IPS-18a (cell line): ENCODE data around the gene ITPK1.

Experiments used
- H3K27ac ChIP-seq: one replicate; pipeline ENCODE4 v1.5.1; 2013; ENCODE audit warnings: low read length
- H3K27me3 ChIP-seq: one replicate; pipeline ENCODE4 v1.6.1; 2013; ENCODE audit warnings: mild to moderate bottlenecking, low read length; ENCODE audit not compliant: control insufficient read depth, insufficient read depth
- H3K36me3 ChIP-seq: one replicate; pipeline ENCODE4 v1.6.1; 2013; ENCODE audit warnings: low read depth, low read length; ENCODE audit not compliant: control insufficient read depth
- H3K4me1 ChIP-seq: one replicate; pipeline ENCODE4 v1.6.1; 2013; ENCODE audit warnings: low read depth, low read length; ENCODE audit not compliant: control insufficient read depth
- H3K4me3 ChIP-seq: one replicate; pipeline ENCODE4 v1.5.1; 2013; ENCODE audit warnings: low read length
- H3K9ac ChIP-seq: one replicate; pipeline ENCODE4 v1.6.1; 2013; ENCODE audit warnings: mild to moderate bottlenecking, low read length, moderate library complexity
- H3K9me3 ChIP-seq: one replicate; pipeline ENCODE4 v1.6.1; 2013; ENCODE audit warnings: low read depth, low read length; ENCODE audit not compliant: control insufficient read depth

The ITPK1 gene

DNA sequence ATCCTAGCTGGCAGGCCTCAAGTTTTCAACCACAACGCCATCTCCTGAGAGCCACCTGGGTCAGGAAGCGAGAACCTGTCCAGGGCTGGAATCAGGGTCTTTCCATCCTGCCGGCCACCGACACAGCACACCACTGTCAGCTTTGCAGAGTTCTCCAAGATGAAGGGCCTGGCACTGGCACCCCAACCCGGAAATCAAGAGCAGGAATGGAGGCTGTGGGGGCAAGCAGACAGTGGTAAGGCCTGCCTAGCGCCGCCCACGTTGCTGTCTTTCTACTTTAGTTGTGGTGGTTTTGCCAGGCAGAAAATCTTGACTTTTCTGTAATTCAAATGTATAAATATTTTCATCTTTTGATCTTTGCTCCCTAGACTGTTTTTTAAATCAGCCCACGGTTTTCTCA is 90.7 kb downstream of the ITPK1 start:
- Histone ChIP-seq H3K36me3 (no peaks in the 10 kb centered on the region), H3K27me3 (no peaks in the 10 kb centered on the region), H3K9ac (no peak overlapping the region), H3K4me3 (no peak overlapping the region), H3K4me1 (peaks cover 13% of the 10 kb centered on the region), H3K27ac (no peak overlapping the region), H3K9me3 (no peaks in the 10 kb centered on the region)

DNA sequence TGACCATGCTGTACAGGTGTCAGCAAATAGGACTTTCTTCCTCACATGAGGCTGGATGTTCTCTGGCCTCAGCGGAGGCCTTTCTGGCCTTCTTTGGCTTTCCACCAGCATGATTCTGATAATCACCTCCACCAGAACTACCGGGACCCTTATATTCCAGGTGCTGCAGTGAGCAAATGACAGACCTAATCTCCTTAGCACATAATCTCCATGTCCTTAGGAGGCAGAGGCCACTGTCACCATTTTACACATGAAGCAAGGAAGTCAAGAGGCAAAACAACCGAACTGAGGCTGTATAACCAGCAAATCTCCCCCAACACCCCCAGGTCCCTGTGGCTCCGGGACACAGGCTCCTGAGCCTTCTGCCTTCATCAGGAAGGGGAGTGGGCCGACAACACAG is 91.2 kb downstream of the ITPK1 start:
- H3K9me3 ChIP-seq, result no peaks in the 10 kb centered on the region
- H3K9ac ChIP-seq, result no peak overlapping the region
- no peak overlapping the region for H3K27ac ChIP-seq
- no peak overlapping the region for H3K4me3 ChIP-seq
- H3K4me1 ChIP-seq, result peaks cover 19% of the 10 kb centered on the region
- H3K36me3 ChIP-seq, result no peaks in the 10 kb centered on the region
- no peaks in the 10 kb centered on the region for H3K27me3 ChIP-seq

DNA sequence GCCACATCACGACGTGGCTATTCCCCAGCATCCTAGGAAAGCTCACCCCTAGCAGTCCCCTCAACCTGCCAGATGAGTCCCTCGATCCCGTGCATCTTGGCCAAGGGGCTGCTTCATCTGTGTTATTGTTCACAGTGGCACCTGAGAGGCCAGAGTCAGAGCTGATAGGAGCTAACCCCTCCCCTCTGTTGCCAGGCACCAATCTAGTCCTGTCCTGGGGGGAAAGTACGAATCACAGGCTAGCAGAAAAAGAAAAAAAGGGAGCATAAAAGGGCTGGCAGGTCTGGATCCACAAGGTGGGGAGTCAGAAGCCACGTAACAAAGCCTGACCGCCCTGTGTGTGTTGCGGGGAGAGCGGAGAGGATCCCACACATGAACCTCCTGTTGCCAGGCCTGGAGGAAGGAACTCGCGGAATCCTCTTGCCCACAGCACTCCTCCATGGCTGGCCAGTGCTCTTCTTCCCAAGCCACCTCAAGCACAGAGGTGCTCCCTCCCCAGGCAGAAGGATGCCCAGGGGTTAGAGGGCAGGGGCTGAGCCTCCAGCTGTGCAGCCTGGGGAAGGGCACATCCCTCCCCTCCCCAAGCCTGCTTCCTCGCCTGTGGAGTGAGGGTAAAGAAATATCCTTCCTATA is 91.8 kb downstream of the ITPK1 start:
- Histone ChIP-seq H3K4me3 (no peak overlapping the region), H3K27me3 (no peaks in the 10 kb centered on the region), H3K4me1 (peaks cover 19% of the 10 kb centered on the region), H3K9me3 (no peaks in the 10 kb centered on the region), H3K36me3 (no peaks in the 10 kb centered on the region), H3K9ac (no peak overlapping the region), H3K27ac (no peak overlapping the region)

DNA sequence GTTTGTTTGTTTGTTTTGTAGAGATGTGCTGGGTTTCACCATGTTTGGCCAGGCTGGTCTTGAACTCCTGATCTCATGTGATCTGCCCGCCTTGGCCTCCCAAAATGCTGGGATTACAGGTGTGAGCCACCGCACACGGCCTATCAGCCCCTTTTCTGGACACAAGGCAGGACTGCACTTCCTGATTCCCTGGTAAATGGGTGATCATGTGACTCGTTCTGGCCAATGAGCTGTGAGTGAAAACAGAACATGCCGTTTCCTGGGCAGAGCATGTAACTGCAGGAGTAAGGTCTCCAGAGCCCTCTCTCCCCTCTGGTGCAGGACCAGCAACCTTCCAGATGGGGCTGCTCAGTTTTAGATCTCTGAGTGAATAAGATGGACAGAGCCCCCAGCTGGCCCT is 92.7 kb downstream of the ITPK1 start:
- no peaks in the 10 kb centered on the region for H3K36me3 ChIP-seq
- no peaks in the 10 kb centered on the region for H3K9me3 ChIP-seq
- no peak overlapping the region for H3K27ac ChIP-seq
- H3K27me3 ChIP-seq, result no peaks in the 10 kb centered on the region
- no peak overlapping the region for H3K9ac ChIP-seq
- H3K4me3 ChIP-seq, result no peak overlapping the region
- peaks cover 27% of the 10 kb centered on the region for H3K4me1 ChIP-seq

DNA sequence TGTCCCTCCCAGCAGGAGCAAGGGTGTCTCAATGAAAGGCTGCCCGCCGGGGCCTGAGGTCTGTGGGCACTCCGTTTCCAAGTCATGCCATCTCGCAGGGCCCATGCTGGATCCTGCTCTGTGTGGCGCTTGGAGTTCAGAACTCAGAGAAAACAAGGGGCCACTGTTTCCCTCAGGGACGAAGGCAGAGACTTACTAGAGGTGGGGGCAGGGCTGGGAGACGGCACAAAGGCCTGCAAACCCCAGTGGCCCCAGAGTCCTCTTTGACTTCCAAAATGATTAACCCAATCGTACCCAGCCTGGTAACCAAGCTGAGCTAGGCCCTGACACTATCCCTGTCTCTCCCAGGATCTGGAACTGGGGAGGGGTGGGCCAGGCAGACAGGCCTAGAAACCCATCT is 95.8 kb downstream of the ITPK1 start:
- H3K36me3 ChIP-seq, result peaks cover 3% of the 10 kb centered on the region
- H3K9ac ChIP-seq, result no peak overlapping the region
- H3K27me3 ChIP-seq, result no peaks in the 10 kb centered on the region
- H3K9me3 ChIP-seq, result no peaks in the 10 kb centered on the region
- H3K4me1 ChIP-seq, result peaks cover 25% of the 10 kb centered on the region
- no peak overlapping the region for H3K27ac ChIP-seq
- H3K4me3 ChIP-seq, result no peak overlapping the region

DNA sequence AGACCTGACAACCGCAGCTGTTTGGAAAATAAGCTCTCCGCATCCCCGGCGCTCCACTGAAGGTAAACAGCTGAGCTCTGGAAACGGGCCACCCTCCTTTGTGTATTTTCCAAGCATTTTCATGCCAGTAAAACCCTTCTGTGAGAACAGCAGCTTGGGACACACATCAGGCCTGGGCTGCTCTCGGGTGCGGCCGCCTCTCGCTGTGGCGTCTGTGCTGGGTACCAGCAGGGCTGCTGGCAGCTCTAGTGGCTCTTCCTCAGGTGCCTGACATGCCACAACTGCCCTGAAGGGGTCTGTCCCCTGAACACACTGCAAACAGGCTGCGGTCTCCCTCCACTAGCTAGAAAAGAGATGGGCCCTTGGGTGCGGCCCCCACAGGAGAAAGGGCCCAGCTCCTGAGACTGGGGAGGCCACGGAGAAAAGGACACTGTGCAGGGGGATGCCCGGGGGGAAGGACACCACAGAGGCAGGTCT is 96.3 kb downstream of the ITPK1 start:
- Histone ChIP-seq H3K9me3 (no peaks in the 10 kb centered on the region), H3K9ac (no peak overlapping the region), H3K4me1 (peaks cover 25% of the 10 kb centered on the region), H3K36me3 (peaks cover 3% of the 10 kb centered on the region), H3K27ac (no peak overlapping the region), H3K4me3 (no peak overlapping the region), H3K27me3 (no peaks in the 10 kb centered on the region)

DNA sequence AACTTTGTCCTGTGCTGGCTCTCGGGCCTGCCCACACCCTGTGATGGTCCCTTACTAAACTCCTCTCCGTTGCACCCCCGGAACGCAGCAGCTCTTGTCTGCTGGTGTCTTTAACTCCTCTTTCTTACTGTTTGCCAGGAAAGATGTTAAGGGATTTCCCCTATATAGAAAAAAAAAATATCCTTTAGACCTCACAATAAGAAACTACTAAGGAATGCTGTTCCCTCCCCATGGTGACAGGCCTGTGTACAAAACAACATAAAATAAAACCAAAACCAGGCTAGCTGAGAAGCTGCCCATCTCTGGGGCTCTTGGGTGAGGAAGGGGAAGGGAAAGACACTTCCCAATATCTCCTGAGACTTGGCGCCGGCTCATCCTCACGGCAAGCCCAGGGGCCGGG is 97.4 kb downstream of the ITPK1 start:
- no peak overlapping the region for H3K4me3 ChIP-seq
- H3K9ac ChIP-seq, result no peak overlapping the region
- H3K36me3 ChIP-seq, result peaks cover 3% of the 10 kb centered on the region
- H3K27ac ChIP-seq, result no peak overlapping the region
- peaks cover 23% of the 10 kb centered on the region for H3K4me1 ChIP-seq
- no peaks in the 10 kb centered on the region for H3K9me3 ChIP-seq
- H3K27me3 ChIP-seq, result no peaks in the 10 kb centered on the region

DNA sequence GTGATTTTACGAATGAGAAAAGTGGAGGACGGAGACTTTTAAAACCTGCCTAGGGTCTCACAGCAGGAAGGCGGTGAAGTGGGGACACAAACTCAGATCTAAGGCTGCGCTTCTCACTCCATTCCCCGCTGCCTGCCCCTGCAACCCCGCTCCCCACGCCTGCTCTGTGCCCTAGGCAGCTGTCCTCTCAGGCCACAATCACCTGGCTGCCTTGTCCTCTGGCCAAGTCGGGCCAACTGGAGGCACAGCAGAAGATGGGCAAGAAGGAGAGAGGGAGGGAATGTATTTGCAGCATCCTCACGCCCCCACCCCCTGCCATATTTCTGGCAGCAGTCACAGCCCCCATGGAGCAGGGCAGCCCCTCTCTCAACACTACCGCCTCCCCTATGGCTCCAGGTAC is 97.8 kb downstream of the ITPK1 start:
- Histone ChIP-seq H3K36me3 (peaks cover 3% of the 10 kb centered on the region), H3K27me3 (no peaks in the 10 kb centered on the region), H3K4me3 (no peak overlapping the region), H3K9me3 (no peaks in the 10 kb centered on the region), H3K4me1 (peaks cover 23% of the 10 kb centered on the region), H3K27ac (no peak overlapping the region), H3K9ac (no peak overlapping the region)

DNA sequence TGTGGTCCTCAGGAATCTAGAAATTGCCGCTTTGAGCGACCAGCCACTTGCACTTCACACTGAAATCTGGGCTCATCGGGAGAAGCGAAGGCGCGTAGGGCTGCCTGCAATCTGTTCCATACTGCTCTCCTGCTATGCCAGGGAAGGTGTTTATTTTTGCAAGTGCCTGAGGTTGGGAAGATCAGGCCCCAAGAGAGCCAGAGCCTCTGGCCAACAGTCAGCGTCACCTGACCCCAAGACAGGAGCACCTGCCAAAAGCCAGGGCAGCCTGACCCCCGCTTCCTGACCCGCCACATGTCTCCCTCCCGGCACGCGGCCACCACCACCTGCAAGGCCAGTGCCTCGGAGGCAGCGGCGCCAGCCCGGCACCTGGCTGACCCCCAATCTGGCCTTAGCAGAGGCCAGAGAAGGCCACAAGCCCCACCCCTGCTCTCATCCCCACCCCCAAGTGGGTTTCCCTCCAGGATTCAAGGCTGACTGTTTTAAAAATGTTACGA is 98.4 kb downstream of the ITPK1 start:
- Histone ChIP-seq H3K36me3 (peaks cover 3% of the 10 kb centered on the region), H3K27me3 (no peaks in the 10 kb centered on the region), H3K4me3 (no peak overlapping the region), H3K4me1 (peaks cover 23% of the 10 kb centered on the region), H3K27ac (no peak overlapping the region), H3K9me3 (no peaks in the 10 kb centered on the region), H3K9ac (no peak overlapping the region)

DNA sequence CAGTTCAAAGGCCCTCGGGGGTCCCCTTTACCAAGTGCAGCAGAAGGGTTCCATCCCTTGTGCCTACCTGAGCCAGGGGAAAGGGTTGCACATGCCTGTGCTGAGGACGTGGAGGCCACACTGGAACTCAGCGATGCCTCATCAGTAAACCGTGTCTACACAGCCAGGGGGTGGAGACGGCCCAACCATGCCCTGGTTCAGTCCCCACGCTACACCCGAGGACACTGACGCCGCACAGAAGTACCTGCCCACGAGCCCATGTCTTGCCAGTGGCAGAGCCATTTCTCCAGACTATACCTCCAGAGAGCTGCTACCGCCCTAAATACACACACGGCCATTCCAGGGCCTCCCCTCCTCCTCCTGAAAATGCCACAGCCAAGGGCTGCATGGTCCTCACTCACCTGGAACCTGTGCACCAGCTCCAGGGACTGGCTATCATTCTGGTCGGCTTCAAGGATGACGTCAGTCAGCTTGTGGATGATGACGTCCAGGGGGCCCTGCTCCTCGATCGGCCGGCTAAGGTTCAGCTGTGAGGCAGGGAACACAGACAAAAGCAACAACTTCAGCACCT is 99.4 kb downstream of the ITPK1 start:
- Histone ChIP-seq H3K4me3 (no peak overlapping the region), H3K4me1 (peaks cover 23% of the 10 kb centered on the region), H3K36me3 (peaks cover 3% of the 10 kb centered on the region), H3K9ac (no peak overlapping the region), H3K9me3 (no peaks in the 10 kb centered on the region), H3K27me3 (no peaks in the 10 kb centered on the region), H3K27ac (no peak overlapping the region)

DNA sequence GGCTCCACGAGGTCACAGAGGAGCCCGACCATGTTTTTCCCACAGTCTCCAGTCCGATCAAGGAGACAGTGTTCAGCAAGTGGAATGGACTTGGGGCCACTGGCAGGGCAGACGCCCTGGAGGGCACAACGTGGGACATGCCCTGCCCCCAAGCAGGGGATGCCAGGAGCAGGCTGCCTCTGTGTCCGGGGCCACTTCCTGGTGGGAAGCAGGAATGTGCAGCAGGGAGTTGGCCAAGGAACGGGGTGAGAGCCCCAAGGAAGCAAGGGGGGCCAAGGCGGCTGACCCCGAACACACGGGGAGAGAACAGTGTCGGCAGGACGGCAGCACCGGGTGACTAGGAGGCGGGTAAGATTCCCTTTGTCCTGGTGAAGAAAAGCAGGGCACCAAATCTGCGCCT is 100.2 kb downstream of the ITPK1 start:
- Histone ChIP-seq H3K9me3 (no peaks in the 10 kb centered on the region), H3K4me3 (no peak overlapping the region), H3K27ac (no peak overlapping the region), H3K27me3 (no peaks in the 10 kb centered on the region), H3K36me3 (peaks cover 3% of the 10 kb centered on the region), H3K9ac (no peak overlapping the region), H3K4me1 (peaks cover 23% of the 10 kb centered on the region)

DNA sequence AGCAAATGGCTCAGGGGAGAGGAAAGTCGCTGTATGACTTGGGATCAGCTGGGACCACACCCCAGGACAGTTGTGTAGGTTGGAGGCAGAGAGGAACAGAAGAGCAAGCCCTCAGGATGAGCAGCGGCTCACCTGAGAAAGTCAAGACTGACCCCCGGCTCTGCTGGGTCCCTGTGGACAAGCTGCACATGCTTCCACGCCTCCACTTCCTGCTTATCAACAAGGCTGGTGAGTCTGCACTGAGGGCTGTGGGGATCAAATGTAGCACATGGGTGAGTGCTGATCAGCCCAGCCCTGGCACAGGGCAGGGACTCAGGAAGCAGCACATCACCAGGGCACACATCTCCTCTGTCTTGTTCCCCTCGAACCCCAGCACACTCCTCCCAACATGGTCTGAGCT is 100.7 kb downstream of the ITPK1 start:
- Histone ChIP-seq H3K9ac (no peak overlapping the region), H3K9me3 (no peaks in the 10 kb centered on the region), H3K4me1 (peaks cover 19% of the 10 kb centered on the region), H3K4me3 (no peak overlapping the region), H3K27me3 (no peaks in the 10 kb centered on the region), H3K27ac (no peak overlapping the region), H3K36me3 (peaks cover 3% of the 10 kb centered on the region)
